Measurements from ENCODE around the gene UBE2O.

DNA sequence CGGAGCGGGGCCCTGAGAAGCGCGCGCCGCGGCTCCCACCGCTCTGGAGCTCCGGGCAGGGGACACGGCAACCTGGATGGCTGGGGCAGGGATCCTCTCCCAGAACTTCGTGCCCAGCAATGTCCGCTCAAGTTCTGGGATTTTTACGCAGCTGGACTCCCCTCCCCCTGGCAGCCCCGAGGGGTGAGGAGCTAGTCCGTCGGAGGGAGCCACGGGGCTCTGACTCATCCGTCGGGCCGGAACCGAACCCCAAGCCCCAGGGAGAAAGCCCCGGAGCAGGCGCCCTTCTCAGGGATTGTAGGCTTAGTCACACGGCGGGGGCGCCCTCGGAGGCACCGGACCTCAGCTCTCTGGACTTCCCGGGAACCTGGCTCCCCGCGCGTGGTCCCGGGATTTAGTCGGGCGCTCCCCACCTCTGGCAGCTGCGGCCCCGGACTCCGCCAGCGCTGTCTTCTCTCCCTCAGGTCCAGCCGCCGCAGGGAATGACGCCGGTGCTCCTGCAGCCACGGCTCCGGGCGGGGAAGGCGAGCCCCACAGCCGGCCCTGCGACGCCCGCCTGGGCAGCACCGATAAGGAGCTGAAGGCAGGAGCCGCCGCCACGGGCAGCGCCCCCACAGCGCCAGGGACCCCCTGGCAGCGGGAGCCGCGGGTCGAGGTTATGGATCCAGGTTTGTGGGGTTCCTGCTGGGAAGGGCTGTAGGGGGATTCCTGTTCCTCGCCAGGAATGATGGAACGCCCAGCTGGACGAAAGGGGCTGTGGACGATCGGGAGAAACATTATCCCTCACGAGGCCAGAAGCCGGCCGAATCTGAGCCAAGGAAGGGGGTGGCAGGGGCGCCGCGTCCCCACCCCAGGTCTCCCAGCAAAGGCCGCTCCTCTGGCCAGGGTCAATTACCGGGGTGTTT lies 67.7 kb downstream of the UBE2O start:
- TF ChIP-seq, protein P1, sequence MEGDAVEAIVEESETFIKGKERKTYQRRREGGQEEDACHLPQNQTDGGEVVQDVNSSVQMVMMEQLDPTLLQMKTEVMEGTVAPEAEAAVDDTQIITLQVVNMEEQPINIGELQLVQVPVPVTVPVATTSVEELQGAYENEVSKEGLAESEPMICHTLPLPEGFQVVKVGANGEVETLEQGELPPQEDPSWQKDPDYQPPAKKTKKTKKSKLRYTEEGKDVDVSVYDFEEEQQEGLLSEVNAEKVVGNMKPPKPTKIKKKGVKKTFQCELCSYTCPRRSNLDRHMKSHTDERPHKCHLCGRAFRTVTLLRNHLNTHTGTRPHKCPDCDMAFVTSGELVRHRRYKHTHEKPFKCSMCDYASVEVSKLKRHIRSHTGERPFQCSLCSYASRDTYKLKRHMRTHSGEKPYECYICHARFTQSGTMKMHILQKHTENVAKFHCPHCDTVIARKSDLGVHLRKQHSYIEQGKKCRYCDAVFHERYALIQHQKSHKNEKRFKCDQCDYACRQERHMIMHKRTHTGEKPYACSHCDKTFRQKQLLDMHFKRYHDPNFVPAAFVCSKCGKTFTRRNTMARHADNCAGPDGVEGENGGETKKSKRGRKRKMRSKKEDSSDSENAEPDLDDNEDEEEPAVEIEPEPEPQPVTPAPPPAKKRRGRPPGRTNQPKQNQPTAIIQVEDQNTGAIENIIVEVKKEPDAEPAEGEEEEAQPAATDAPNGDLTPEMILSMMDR (IDR thresholded peaks at IDR 0.05; ENCODE audit: extremely low read depth in 1 of 2, insufficient read depth in 1 of 2, low read depth in 1 of 2, low read length in 2 of 2), result no peak
- TF ChIP-seq EZH2 (IDR thresholded peaks at IDR 0.05; ENCODE audit: borderline replicate concordance, low read depth, low read length, severe bottlenecking) (no peak), MYC (IDR thresholded peaks at IDR 0.05; ENCODE audit: low read depth, low read length) (no peak), GATA2 (IDR thresholded peaks at IDR 0.05; ENCODE audit: insufficient read depth, insufficient read length, low read depth, low read length) (no peak), POLR2A (IDR thresholded peaks at IDR 0.05; ENCODE audit: low read depth, low read length) (no peak), FOS (IDR thresholded peaks at IDR 0.05; ENCODE audit: borderline replicate concordance, insufficient read depth, low read length) (peak; percentile 79)
- TF ChIP-seq, protein P2, sequence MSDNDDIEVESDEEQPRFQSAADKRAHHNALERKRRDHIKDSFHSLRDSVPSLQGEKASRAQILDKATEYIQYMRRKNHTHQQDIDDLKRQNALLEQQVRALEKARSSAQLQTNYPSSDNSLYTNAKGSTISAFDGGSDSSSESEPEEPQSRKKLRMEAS (IDR thresholded peaks at IDR 0.05; ENCODE audit: insufficient read depth, insufficient read length), result peak; percentile 9
